Brain microvascular endothelial cell (primary cell): ENCODE measurements around the gene MYO18B.

ENCODE experiments used
- DNase-seq: peaks from one replicate; pipeline ENCODE4 v3.0.0-alpha.2; 2020
- H3K27ac ChIP-seq: fragments of 250-450 bp; sonication (Bioruptor Pico); 2 replicates; pipeline ENCODE4 v1.5.1; 2020; ENCODE audit warnings: mild to moderate bottlenecking, moderate library complexity
- H3K27me3 ChIP-seq: fragments of 250-450 bp; sonication (Bioruptor Pico); replicated peaks from 2 replicates; pipeline ENCODE4 v1.5.1; 2020; ENCODE audit warnings: mild to moderate bottlenecking
- H3K36me3 ChIP-seq: fragments of 250-450 bp; sonication (Bioruptor Pico); replicated peaks from 2 replicates; pipeline ENCODE4 v1.5.1; 2020; ENCODE audit warnings: mild to moderate bottlenecking
- H3K4me3 ChIP-seq: 2 replicates; pipeline ENCODE4 v1.5.1; 2011; ENCODE audit warnings: low read depth, mild to moderate bottlenecking, control low read depth, low read length, moderate library complexity
- CTCF ChIP-seq: IDR thresholded peaks from 2 replicates; pipeline ENCODE4 v1.5.1; 2011; ENCODE audit warnings: low read depth, mild to moderate bottlenecking, moderate library complexity, low read length, control low read depth, inconsistent platforms; ENCODE audit errors: missing control alignments
- in situ Hi-C: cut with HindIII; loops from 2 replicates; pipeline ENCODE4 v1.10.0; 2017; ENCODE audit warnings: low sequenced_read_pairs, low pct_ligation_motif_present

Gene MYO18B

DNA sequence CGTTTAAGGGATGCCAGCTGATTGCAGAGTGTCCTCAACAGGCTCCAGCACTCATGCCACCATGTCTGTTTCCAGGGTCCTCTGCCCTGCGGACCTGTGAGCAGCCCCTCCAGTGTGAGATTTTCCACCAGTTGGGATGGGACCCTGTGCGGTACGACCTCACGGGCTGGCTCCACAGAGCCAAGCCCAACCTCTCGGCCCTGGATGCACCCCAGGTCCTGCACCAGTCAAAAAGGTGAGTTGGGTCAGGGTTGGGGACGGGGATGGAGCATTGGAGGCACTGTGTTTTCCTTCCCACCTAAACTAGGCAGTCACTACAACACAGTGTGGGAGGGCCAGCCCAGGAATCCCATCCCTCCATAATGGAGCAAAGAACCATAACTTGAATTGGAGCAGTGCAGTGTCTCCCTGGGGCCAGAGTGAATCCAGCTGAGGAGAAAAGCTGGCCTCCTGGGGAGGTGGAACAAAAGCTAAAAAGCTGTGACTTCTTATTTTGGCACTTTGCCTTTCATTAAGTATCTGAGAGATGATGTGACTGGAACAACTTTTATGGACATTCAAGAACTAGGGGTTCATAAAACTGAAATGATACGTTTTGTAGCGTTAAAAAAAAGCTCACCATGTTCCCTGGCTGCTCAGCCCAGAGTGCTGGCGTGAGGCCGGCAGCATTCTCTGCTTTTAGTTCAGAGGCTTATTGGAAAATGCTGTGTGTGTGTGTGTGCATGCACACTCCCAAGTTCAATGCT lies 101.8 kb downstream of the MYO18B start:
- in situ Hi-C loops, result no loop called here
- no peak for DNase-seq
- no peak for TF ChIP-seq CTCF
- Histone ChIP-seq H3K36me3 (no peaks in the 10 kb centered on the region), H3K4me3 (no peak overlapping the region), H3K27ac (no peak overlapping the region), H3K27me3 (no peaks in the 10 kb centered on the region)

GRCh38 chr22:25844601-25845000 lies 102.6 kb downstream of the MYO18B start:
- Histone ChIP-seq H3K27ac (no peak overlapping the region), H3K4me3 (no peak overlapping the region), H3K36me3 (no peaks in the 10 kb centered on the region), H3K27me3 (no peaks in the 10 kb centered on the region)
- DNase-seq, result no peak
- in situ Hi-C loops, result no loop called here
- TF ChIP-seq CTCF, result no peak

DNA sequence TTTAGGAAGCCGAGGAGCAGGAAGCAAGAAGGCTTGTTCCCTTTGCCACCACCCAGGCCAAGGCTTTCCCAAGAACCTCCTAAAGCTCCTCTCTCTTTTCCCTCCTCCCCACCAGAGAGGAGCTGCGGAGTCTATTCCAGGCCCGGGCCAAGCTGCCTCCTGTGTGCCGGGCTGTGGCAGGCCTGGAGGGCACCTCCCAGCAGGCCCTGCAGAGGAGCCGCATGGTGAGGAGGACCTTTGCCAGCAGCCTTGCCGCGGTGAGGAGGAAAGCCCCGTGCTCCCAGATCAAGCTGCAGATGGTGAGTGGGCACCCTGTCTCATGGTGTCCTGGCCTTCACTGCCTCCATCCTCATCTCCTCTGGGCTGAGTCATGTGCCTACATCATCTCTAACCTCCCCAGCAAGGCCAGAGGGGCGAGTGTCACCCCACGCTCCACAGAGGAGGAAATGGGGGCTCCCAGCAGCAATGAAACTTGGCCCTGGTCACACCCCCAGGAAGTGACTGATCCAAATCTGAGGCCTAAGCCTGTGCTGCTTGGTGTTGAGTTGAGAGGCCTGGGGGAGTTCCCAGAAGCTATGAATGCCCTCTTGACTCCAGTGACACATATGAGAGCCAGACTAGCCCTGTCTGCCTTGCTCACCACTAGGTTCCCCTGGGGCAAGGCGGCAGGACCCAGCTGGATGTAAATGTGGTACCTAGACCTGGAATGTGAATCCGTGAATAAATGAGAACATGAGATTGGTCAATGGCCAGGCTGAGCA lies 104.2 kb downstream of the MYO18B start:
- in situ Hi-C loops, result no loop called here
- no peaks in the 10 kb centered on the region for H3K36me3 ChIP-seq

DNA sequence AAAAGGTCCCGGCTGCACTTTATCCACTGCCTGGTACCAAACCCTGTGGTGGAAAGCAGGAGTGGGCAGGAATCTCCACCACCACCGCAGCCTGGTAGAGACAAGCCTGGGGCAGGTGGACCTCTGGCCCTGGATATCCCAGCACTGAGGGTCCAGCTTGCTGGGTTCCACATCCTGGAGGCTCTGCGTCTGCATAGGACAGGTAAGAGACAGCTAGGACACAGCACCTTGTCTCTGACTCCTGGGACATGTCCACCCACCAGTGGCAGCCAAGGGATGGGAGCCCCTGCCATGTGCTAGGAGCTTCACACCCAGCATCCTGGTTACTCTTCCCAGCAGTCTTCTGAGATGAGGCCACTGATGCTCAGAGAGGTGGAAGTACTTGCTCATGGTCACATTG lies 105.5 kb downstream of the MYO18B start:
- Histone ChIP-seq H3K27ac (no peak overlapping the region), H3K27me3 (no peaks in the 10 kb centered on the region), H3K36me3 (no peaks in the 10 kb centered on the region), H3K4me3 (no peak overlapping the region)
- in situ Hi-C loops, result no loop called here
- TF ChIP-seq CTCF, result no peak
- no peak for DNase-seq

More for the DNA sequence above, 104.2 kb downstream of the MYO18B start:
- DNase-seq, result peak; percentile 3
- H3K27me3 ChIP-seq, result no peaks in the 10 kb centered on the region
- H3K27ac ChIP-seq, result no peak overlapping the region
- no peak overlapping the region for H3K4me3 ChIP-seq
- no peak for TF ChIP-seq CTCF

DNA sequence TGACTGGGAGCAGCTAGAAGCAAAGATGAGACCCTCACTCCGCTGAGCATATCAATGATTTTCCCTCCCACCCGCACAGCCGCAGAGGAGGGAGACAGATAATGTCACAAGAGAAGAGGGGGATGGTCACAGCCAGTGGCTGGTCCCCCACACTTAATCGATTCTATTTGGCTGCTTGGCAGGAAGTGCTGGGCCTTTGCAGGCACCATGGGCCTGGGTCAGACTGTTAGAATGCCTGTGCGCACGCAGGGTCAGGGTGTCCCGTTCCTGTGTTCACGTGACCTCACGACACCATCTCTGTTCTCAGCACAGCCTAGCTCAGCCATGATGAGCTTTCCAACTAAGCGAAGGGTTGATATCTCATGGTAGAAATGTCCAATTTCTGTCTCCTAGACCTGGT lies 107.0 kb downstream of the MYO18B start:
- DNase-seq, result no peak
- no peak for TF ChIP-seq CTCF
- H3K4me3 ChIP-seq, result no peak overlapping the region
- no peak overlapping the region for H3K27ac ChIP-seq
- no peaks in the 10 kb centered on the region for H3K36me3 ChIP-seq
- in situ Hi-C loops, result no loop called here
- no peaks in the 10 kb centered on the region for H3K27me3 ChIP-seq
